ENCODE data around the gene IFNGR2.
"Not testable (repeated sequence)": the region's sequence is repeated elsewhere in the genome, so short reads cannot be mapped to it uniquely, and the experiment has no call there.

The IFNGR2 gene

DNA sequence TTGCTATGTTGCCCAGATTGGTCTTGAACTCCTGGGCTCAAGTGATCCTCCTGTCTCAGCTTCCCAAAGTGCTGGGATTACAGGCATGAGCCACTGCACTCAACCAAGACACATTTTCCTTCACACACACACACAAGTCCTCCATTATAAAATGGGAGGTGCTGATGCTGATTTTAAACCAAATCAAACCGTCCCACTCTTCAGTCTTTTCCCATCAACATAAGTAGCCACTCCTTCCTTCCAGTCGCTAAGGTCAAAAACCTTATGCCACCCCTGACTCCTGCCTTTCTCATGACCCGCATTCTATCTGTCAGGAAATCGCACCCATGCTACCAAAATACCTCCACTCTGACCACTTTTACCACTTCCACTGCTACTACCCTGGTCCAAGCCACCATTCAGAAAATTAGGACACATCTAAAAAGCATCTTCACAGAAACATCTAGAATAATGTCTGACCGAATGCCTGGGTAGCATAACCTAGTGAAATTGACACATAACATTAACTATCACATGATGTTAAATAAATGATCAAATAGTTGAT, 28.0 kb upstream of the IFNGR2 start:
- DNase-seq (no peak), ATAC-seq (ENCODE audit: insufficient read depth, low read depth) (no peak)
- Histone ChIP-seq H3K4me1 (ENCODE audit: insufficient read depth, low read length) (no peaks in the 10 kb centered on the region), H3K9ac (ENCODE audit: low read depth, low read length) (no peak overlapping the region), H3K4me2 (ENCODE audit: insufficient read depth, low read length) (no peak overlapping the region), H3K27ac (ENCODE audit: low read length) (no peak overlapping the region), H2AFZ (ENCODE audit: low read depth, low read length) (no peak overlapping the region), H3K9me3 (ENCODE audit: insufficient read depth, low read length, severe bottlenecking) (no peaks in the 10 kb centered on the region), H3K27me3 (ENCODE audit: insufficient read depth, low read length, poor library complexity) (no peaks in the 10 kb centered on the region), H3K36me3 (ENCODE audit: insufficient read depth, low read length) (no peaks in the 10 kb centered on the region), H3K4me3 (ENCODE audit: low read depth in 1 of 2, low read length in 2 of 2) (no peak overlapping the region), H4K20me1 (ENCODE audit: insufficient read depth, low read length) (no peaks in the 10 kb centered on the region), H3K79me2 (ENCODE audit: insufficient read depth, low read length) (no peaks in the 10 kb centered on the region)
- TF ChIP-seq, protein P1, sequence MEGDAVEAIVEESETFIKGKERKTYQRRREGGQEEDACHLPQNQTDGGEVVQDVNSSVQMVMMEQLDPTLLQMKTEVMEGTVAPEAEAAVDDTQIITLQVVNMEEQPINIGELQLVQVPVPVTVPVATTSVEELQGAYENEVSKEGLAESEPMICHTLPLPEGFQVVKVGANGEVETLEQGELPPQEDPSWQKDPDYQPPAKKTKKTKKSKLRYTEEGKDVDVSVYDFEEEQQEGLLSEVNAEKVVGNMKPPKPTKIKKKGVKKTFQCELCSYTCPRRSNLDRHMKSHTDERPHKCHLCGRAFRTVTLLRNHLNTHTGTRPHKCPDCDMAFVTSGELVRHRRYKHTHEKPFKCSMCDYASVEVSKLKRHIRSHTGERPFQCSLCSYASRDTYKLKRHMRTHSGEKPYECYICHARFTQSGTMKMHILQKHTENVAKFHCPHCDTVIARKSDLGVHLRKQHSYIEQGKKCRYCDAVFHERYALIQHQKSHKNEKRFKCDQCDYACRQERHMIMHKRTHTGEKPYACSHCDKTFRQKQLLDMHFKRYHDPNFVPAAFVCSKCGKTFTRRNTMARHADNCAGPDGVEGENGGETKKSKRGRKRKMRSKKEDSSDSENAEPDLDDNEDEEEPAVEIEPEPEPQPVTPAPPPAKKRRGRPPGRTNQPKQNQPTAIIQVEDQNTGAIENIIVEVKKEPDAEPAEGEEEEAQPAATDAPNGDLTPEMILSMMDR (IDR thresholded peaks at IDR 0.05; ENCODE audit: borderline replicate concordance, extremely low read depth, low read length, poor library complexity, severe bottlenecking) = no peak
- TF ChIP-seq EZH2 (IDR thresholded peaks at IDR 0.05; ENCODE audit: borderline replicate concordance, low read depth, low read length, severe bottlenecking) = no peak

DNA sequence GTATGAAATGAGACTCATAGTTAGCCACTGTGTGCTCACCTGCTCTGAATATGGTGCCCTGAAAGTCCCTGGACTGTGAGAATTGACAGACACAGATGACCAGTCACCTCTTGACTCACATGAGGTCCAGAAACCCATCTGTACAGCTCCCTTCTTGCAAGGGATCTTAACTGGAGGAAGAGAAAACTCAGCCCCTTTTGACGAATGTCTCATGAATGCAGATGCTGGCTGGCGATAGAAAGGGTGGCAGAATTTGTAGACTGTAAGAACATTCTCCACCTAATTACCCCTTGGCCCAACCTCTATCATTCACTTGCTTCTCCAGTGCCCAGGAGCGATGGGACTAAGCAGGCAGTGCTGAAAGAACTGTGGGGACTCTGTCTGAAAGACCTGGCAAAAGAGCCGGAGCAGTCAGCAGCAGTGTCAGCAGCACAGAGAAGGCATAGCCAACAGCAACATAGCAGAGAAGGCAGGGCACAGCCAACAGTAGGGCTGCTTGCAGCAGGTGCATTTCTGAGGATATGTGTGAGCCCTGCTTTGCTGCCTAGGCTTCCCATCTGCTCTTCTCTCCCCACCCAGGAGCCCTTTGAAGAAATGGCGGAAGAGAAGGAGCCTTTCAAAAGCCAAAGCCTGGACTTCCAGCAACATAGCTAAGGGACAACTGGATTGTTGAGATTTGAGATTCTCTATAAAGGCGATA, 25.8 kb upstream of the IFNGR2 start:
- H4K20me1 ChIP-seq (ENCODE audit: insufficient read depth, low read length) = no peaks in the 10 kb centered on the region
- no peak overlapping the region for H3K4me3 ChIP-seq (ENCODE audit: low read depth in 1 of 2, low read length in 2 of 2)
- H3K4me2 ChIP-seq (ENCODE audit: insufficient read depth, low read length) = no peak overlapping the region
- no peak overlapping the region for H3K9ac ChIP-seq (ENCODE audit: low read depth, low read length)
- H2AFZ ChIP-seq (ENCODE audit: low read depth, low read length) = no peak overlapping the region
- no peaks in the 10 kb centered on the region for H3K9me3 ChIP-seq (ENCODE audit: insufficient read depth, low read length, severe bottlenecking)
- H3K79me2 ChIP-seq (ENCODE audit: insufficient read depth, low read length) = no peaks in the 10 kb centered on the region
- ATAC-seq (ENCODE audit: insufficient read depth, low read depth) = no peak
- no peaks in the 10 kb centered on the region for H3K36me3 ChIP-seq (ENCODE audit: insufficient read depth, low read length)
- H3K27me3 ChIP-seq (ENCODE audit: insufficient read depth, low read length, poor library complexity) = no peaks in the 10 kb centered on the region
- H3K4me1 ChIP-seq (ENCODE audit: insufficient read depth, low read length) = peaks cover 14% of the 10 kb centered on the region
- no peak overlapping the region for H3K27ac ChIP-seq (ENCODE audit: low read length)
- no peak for DNase-seq
- TF ChIP-seq EZH2 (IDR thresholded peaks at IDR 0.05; ENCODE audit: borderline replicate concordance, low read depth, low read length, severe bottlenecking) = no peak
- TF ChIP-seq, protein P1 (IDR thresholded peaks at IDR 0.05; ENCODE audit: borderline replicate concordance, extremely low read depth, low read length, poor library complexity, severe bottlenecking) = no peak

DNA sequence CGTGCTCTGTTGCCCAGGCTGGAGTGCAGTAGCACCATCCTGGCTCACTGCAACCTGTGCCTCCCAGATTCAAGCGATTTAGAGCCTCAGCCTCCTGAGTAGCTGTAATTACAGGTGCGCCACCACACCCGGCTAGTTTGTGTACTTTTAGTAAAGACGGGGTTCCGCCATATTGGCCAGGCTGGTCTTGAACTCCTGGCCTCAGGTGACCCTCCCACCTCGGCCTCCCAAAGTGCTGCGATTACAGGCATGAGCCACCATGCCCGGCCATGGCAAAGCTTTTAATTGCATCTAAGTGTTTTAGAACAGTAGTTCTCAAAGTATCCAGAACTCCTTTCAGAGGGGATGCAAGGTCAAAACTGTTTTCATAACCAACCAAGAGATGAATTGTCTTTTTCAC, 25.1 kb upstream of the IFNGR2 start:
- H3K9me3 ChIP-seq (ENCODE audit: insufficient read depth, low read length, severe bottlenecking) = no peaks in the 10 kb centered on the region
- no peak overlapping the region for H3K4me2 ChIP-seq (ENCODE audit: insufficient read depth, low read length)
- peaks cover 21% of the 10 kb centered on the region for H3K4me1 ChIP-seq (ENCODE audit: insufficient read depth, low read length)
- H3K36me3 ChIP-seq (ENCODE audit: insufficient read depth, low read length) = no peaks in the 10 kb centered on the region
- no peak overlapping the region for H3K27ac ChIP-seq (ENCODE audit: low read length)
- TF ChIP-seq, protein P1 (IDR thresholded peaks at IDR 0.05; ENCODE audit: borderline replicate concordance, extremely low read depth, low read length, poor library complexity, severe bottlenecking) = no peak
- no peak for TF ChIP-seq EZH2 (IDR thresholded peaks at IDR 0.05; ENCODE audit: borderline replicate concordance, low read depth, low read length, severe bottlenecking)
- H4K20me1 ChIP-seq (ENCODE audit: insufficient read depth, low read length) = no peaks in the 10 kb centered on the region
- ATAC-seq (ENCODE audit: insufficient read depth, low read depth) (no peak), DNase-seq (no peak)
- H3K9ac ChIP-seq (ENCODE audit: low read depth, low read length) = no peak overlapping the region
- H3K4me3 ChIP-seq (ENCODE audit: low read depth in 1 of 2, low read length in 2 of 2) = no peak overlapping the region
- H3K27me3 ChIP-seq (ENCODE audit: insufficient read depth, low read length, poor library complexity) = no peaks in the 10 kb centered on the region
- no peaks in the 10 kb centered on the region for H3K79me2 ChIP-seq (ENCODE audit: insufficient read depth, low read length)
- H2AFZ ChIP-seq (ENCODE audit: low read depth, low read length) = no peak overlapping the region

DNA sequence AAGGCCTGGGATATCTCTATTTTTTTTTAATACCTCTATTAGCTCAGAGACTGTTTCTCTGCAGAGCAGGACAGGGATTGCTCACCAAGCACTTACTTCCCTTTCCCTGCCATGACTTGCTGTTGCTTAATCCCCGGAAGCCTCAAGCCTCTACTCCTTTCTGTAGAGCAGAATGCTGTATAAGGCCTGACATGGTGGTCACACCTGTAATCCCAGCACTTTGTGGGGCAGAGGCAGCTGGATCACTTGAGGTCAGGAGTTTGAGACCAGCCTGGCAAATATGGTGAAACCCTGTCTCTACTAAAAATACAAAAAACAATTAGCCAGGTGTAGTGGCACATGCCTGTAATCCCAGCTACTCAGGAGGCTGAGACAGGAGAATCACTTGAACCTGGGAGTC, 23.3 kb upstream of the IFNGR2 start:
- not testable (repeated sequence) for DNase-seq; H3K9ac ChIP-seq (ENCODE audit: low read depth, low read length); H3K4me3 ChIP-seq (ENCODE audit: low read depth in 1 of 2, low read length in 2 of 2); H3K79me2 ChIP-seq (ENCODE audit: insufficient read depth, low read length); H3K9me3 ChIP-seq (ENCODE audit: insufficient read depth, low read length, severe bottlenecking); H4K20me1 ChIP-seq (ENCODE audit: insufficient read depth, low read length); H3K4me2 ChIP-seq (ENCODE audit: insufficient read depth, low read length); H3K27ac ChIP-seq (ENCODE audit: low read length); ATAC-seq (ENCODE audit: insufficient read depth, low read depth); H2AFZ ChIP-seq (ENCODE audit: low read depth, low read length); H3K36me3 ChIP-seq (ENCODE audit: insufficient read depth, low read length); H3K27me3 ChIP-seq (ENCODE audit: insufficient read depth, low read length, poor library complexity)
- H3K4me1 ChIP-seq (ENCODE audit: insufficient read depth, low read length) = peaks cover 33% of the 10 kb centered on the region

Measured in DND-41 (cell line).